GM12865 (cell line): ENCODE measurements around the gene BRPF3.

Experiments used
- DNase-seq: peaks from one replicate; pipeline ENCODE4 v3.0.0; 2010; ENCODE audit warnings: low read depth
- H3K4me3 ChIP-seq: 2 replicates; pipeline ENCODE4 v1.5.1; 2011; ENCODE audit warnings: mild to moderate bottlenecking, low read depth, low read length, control low read depth
- TF ChIP-seq, protein P1 (sequence below): IDR thresholded peaks from 2 replicates; pipeline ENCODE4 v1.5.1; 2011; ENCODE audit warnings: low read length, control low read depth, low read depth, inconsistent platforms; ENCODE audit not compliant: insufficient read depth; ENCODE audit errors: missing control alignments

BRPF3 gene

DNA sequence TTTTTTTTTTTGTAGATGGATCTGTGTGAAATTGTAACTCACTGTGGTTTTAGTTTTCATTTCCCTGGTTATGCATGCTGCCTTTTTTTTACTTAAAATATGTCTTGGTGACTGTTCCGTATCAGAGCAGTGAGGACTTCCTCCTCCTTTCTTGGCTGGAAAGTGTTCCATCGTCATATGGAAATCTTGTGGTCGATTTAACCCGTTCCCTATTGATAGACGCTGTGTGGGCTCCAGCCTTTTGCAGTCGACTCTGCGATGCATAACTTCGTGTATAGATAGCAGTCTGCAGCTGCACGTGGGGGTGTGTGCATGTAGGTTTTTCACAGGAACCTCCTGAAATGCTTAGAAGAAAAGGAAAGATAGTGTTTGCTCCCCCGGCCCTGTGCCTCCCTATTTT, 45.2 kb downstream of the BRPF3 start:
- TF ChIP-seq, protein P1, sequence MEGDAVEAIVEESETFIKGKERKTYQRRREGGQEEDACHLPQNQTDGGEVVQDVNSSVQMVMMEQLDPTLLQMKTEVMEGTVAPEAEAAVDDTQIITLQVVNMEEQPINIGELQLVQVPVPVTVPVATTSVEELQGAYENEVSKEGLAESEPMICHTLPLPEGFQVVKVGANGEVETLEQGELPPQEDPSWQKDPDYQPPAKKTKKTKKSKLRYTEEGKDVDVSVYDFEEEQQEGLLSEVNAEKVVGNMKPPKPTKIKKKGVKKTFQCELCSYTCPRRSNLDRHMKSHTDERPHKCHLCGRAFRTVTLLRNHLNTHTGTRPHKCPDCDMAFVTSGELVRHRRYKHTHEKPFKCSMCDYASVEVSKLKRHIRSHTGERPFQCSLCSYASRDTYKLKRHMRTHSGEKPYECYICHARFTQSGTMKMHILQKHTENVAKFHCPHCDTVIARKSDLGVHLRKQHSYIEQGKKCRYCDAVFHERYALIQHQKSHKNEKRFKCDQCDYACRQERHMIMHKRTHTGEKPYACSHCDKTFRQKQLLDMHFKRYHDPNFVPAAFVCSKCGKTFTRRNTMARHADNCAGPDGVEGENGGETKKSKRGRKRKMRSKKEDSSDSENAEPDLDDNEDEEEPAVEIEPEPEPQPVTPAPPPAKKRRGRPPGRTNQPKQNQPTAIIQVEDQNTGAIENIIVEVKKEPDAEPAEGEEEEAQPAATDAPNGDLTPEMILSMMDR, result no peak
- peak; percentile 60 for DNase-seq
- H3K4me3 ChIP-seq, result no peak overlapping the region

- DNase-seq, result no peak
- no peak overlapping the region for H3K4me3 ChIP-seq
- TF ChIP-seq, protein P1, result no peak
Measured at GRCh38 chr6:36242161-36242560, 45.6 kb downstream of the BRPF3 start.

- no peak overlapping the region for H3K4me3 ChIP-seq
- DNase-seq, result no peak
- TF ChIP-seq, protein P1, result no peak
Measured at GRCh38 chr6:36242626-36243025, 46.1 kb downstream of the BRPF3 start.

DNA sequence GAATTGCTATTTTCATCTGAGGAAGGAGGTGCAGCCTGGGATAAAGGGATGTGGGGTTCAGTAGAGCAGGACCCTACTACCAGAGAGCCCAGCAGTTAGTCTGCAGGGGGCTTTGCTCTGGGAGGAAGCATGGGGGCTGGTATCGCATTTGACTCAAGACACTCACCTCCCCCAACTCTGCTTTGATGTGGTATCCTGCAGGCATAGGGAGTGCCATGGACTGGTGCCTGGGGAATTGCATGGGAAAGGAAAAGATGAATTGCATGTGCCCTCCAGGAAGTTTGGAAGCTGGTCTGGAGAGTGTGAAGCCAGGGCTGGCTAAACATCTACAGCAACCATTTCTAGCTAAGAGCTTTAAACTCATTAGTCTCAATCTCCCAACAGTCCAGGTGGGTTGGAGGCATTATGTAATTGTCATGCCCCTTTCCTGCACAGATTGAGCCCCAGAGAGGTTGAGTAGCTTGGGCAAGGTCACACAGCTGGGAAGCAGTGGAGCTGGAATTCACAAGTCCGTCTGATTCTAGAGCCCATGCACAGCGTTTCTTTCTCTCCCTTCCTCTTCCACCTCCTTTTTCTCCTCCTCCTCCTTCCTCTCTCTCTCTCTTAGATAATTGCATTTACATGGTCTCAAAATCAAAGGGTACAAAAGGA, 47.1 kb downstream of the BRPF3 start:
- TF ChIP-seq, protein P1, result no peak
- DNase-seq, result no peak
- H3K4me3 ChIP-seq, result no peak overlapping the region

- TF ChIP-seq, protein P1, result no peak
- no peak for DNase-seq
- no peak overlapping the region for H3K4me3 ChIP-seq
Measured at GRCh38 chr6:36244641-36245280, 48.2 kb downstream of the BRPF3 start.

DNA sequence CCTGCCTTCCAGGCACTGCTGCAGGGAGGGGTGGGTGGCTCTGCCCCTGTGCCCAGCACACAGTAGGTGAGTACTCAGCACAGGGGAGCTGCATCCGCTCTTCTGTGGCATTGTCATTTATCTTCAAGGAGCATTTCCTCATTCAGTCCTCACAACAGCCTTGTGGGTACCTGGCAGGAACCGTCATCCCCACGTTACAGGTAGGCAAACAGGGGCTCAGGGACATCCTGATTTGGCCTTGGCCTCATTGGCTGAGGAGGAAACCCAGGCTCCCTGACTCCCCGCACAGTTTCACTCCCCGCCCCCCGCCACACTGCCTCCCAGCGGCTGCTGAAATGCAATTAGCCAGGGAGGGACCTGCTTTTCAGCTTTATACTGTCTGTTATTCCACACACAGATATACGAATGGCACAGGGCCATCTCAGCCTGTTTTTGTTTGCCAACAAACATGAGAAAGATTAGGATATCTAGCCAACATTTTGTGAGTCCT, 49.1 kb downstream of the BRPF3 start:
- TF ChIP-seq, protein P1, result no peak
- H3K4me3 ChIP-seq, result no peak overlapping the region
- DNase-seq, result no peak
